Tibial artery (tissue), 4 donors: ENCODE data around the gene GRWD1.
"Not testable (repeated sequence)": the region's sequence is repeated elsewhere in the genome, so short reads cannot be mapped to it uniquely, and the experiment has no call there.

Experiments used
- DNase-seq, 2 donors: peaks; one replicate each; pipeline ENCODE4 v3.0.0-alpha.2; 2019
- H3K27ac ChIP-seq, 2 donors: fragments of 200-600 bp; sonication (generic) in 1 of 2; 1 replicate in 1 of 2; 2 replicates in 1 of 2; pipeline ENCODE4 v1.5.1; 2018 to 2019; ENCODE audit warnings: mild to moderate bottlenecking in 1 of 2
- H3K27me3 ChIP-seq, 2 donors: fragments of 200-600 bp; sonication (generic) in 1 of 2; one replicate each; pipeline versions ENCODE4 v1.5.1 to v1.6.0; 2016 to 2019
- H3K36me3 ChIP-seq, 3 donors: fragments of 200-600 bp; sonication (generic) in 2 of 3; one replicate each; pipeline ENCODE4 v1.5.1; 2016 to 2019; ENCODE audit warnings: mild to moderate bottlenecking in 2 of 3
- H3K4me1 ChIP-seq, 4 donors: fragments of 200-600 bp; sonication (generic) in 2 of 4; 1 replicate in 3 of 4; 2 replicates in 1 of 4; pipeline ENCODE4 v1.5.1; 2016 to 2019
- H3K4me3 ChIP-seq, 2 donors: fragments of 200-600 bp; sonication (generic) in 1 of 2; 1 replicate in 1 of 2; 2 replicates in 1 of 2; pipeline ENCODE4 v1.5.1; 2018 to 2019; ENCODE audit warnings: mild to moderate bottlenecking in 2 of 2
- H3K9me3 ChIP-seq, 3 donors: fragments of 200-600 bp; sonication (generic) in 1 of 3; one replicate each; pipeline ENCODE4 v1.5.1; 2016 to 2019
- CTCF ChIP-seq, 2 experiments: fragments of 200-600 bp in 1 of 2; fragments of 450-650 bp in 1 of 2; IDR thresholded peaks; one replicate each; pipeline ENCODE4 v1.5.1; 2017 to 2019; ENCODE audit warnings: antibody characterized with exemption in 2 of 2, mild to moderate bottlenecking in 1 of 2, moderate library complexity in 1 of 2
- intact Hi-C: fragments of 100-400 bp; cut with DNase I; formaldehyde crosslinking; loops from one replicate; pipeline ENCODE4 v1.15.0; 2023; ENCODE audit warnings: low total_unique reads

Gene GRWD1

GRCh38 chr19:48483301-48483700 lies 37.5 kb downstream of the GRWD1 start:
- Histone ChIP-seq H3K36me3 (peaks cover 0 to 11% (median 5%) of the 10 kb centered on the region in 3 donors), H3K4me1 (peaks cover 0 to 27% (median 25%) of the 10 kb centered on the region in 4 donors), H3K27ac (no peak overlapping the region), H3K27me3 (peaks cover 0 to 4% of the 10 kb centered on the region in 2 donors), H3K4me3 (no peak overlapping the region), H3K9me3 (no peaks in the 10 kb centered on the region)
- no peak for DNase-seq
- intact Hi-C loops: no loop called here
- no peak for TF ChIP-seq CTCF (IDR thresholded peaks at IDR 0.05)

GRCh38 chr19:48484247-48484893 lies 38.6 kb downstream of the GRWD1 start:
- Histone ChIP-seq H3K4me3 (no peak overlapping the region), H3K27ac (no peak overlapping the region), H3K27me3 (peaks cover 0 to 4% of the 10 kb centered on the region in 2 donors), H3K4me1 (peaks cover 0 to 31% (median 28%) of the 10 kb centered on the region in 4 donors), H3K36me3 (no peaks in the 10 kb centered on the region), H3K9me3 (no peaks in the 10 kb centered on the region)
- no peak for TF ChIP-seq CTCF (IDR thresholded peaks at IDR 0.05)
- intact Hi-C loops: no loop called here
- DNase-seq: no peak

- Histone ChIP-seq H3K36me3 (no peaks in the 10 kb centered on the region), H3K9me3 (no peaks in the 10 kb centered on the region), H3K27me3 (peaks cover 0 to 4% of the 10 kb centered on the region in 2 donors), H3K4me3 (no peak overlapping the region), H3K4me1 (peaks cover 0 to 38% (median 25%) of the 10 kb centered on the region in 4 donors), H3K27ac (no peak overlapping the region)
- DNase-seq: no peak
- TF ChIP-seq CTCF (IDR thresholded peaks at IDR 0.05): no peak
- intact Hi-C loops: no loop called here
Measured at GRCh38 chr19:48484931-48485612, 39.3 kb downstream of the GRWD1 start.

- intact Hi-C loops, H3K4me3 ChIP-seq, DNase-seq, H3K9me3 ChIP-seq, H3K27ac ChIP-seq, H3K36me3 ChIP-seq: not testable (repeated sequence)
- Histone ChIP-seq H3K4me1 (peaks cover 0 to 45% (median 25%) of the 10 kb centered on the region in 4 donors), H3K27me3 (peaks cover 0 to 16% of the 10 kb centered on the region in 2 donors)
Measured at GRCh38 chr19:48486706-48487105, 40.9 kb downstream of the GRWD1 start.

GRCh38 chr19:48487544-48487943 lies 41.8 kb downstream of the GRWD1 start:
- no peak for TF ChIP-seq CTCF (IDR thresholded peaks at IDR 0.05)
- H3K36me3 ChIP-seq: no peaks in the 10 kb centered on the region
- DNase-seq: no peak
- intact Hi-C loops: no loop called here
- H3K4me3 ChIP-seq: no peak overlapping the region
- peaks cover 0 to 23% of the 10 kb centered on the region in 2 donors for H3K27me3 ChIP-seq
- H3K9me3 ChIP-seq: no peaks in the 10 kb centered on the region
- peak overlapping the region; percentile 31 to 42 for H3K27ac ChIP-seq
- peaks cover 0 to 48% (median 22%) of the 10 kb centered on the region in 4 donors for H3K4me1 ChIP-seq

GRCh38 chr19:48487948-48488347 lies 42.2 kb downstream of the GRWD1 start:
- Histone ChIP-seq H3K27me3 (peaks cover 0 to 25% of the 10 kb centered on the region in 2 donors), H3K4me1 (peaks cover 0 to 52% (median 24%) of the 10 kb centered on the region in 4 donors), H3K36me3 (no peaks in the 10 kb centered on the region), H3K9me3 (no peaks in the 10 kb centered on the region), H3K27ac (peak overlapping the region; percentile 31 to 42), H3K4me3 (no peak overlapping the region)
- DNase-seq: peak in 1 of 2 donors; percentile 89
- TF ChIP-seq CTCF (IDR thresholded peaks at IDR 0.05): no peak
- intact Hi-C loops: no loop called here

GRCh38 chr19:48488478-48488877 lies 42.7 kb downstream of the GRWD1 start:
- H3K9me3 ChIP-seq, H3K4me3 ChIP-seq, H3K36me3 ChIP-seq, DNase-seq, intact Hi-C loops: not testable (repeated sequence)
- H3K27me3 ChIP-seq: peaks cover 0 to 31% of the 10 kb centered on the region in 2 donors
- peak overlapping the region; percentile 31 to 42 for H3K27ac ChIP-seq
- peaks cover 0 to 57% (median 26%) of the 10 kb centered on the region in 4 donors for H3K4me1 ChIP-seq
